Astrocyte of the cerebellum (primary cell): ENCODE data around the gene MTPN.

Experiments used
- DNase-seq: peaks from one replicate; pipeline ENCODE4 v3.0.0-alpha.2; 2011; ENCODE audit warnings: low read depth
- H3K4me3 ChIP-seq: 2 replicates; pipeline ENCODE4 v1.5.1; 2011; ENCODE audit warnings: mild to moderate bottlenecking, low read depth, low read length, moderate library complexity
- CTCF ChIP-seq: IDR thresholded peaks from 2 replicates; pipeline ENCODE4 v1.5.1; 2012; ENCODE audit warnings: low read length, low read depth, moderate library complexity, mild to moderate bottlenecking; ENCODE audit errors: missing control alignments
- in situ Hi-C: cut with HindIII; loops from 2 replicates; pipeline ENCODE4 v1.10.0; 2017; ENCODE audit warnings: low sequenced_read_pairs

The MTPN gene

GRCh38 chr7:135971366-135971725, 5.8 kb downstream of the MTPN start:
- in situ Hi-C loops: no loop called here
- DNase-seq: no peak
- H3K4me3 ChIP-seq: no peak overlapping the region
- no peak for TF ChIP-seq CTCF

- in situ Hi-C loops: no loop called here
- no peak for DNase-seq
- no peak overlapping the region for H3K4me3 ChIP-seq
- TF ChIP-seq CTCF: no peak
These were observed 6.3 kb downstream of the MTPN start for GRCh38 chr7:135970682-135971365.

- no peak for TF ChIP-seq CTCF
- no peak overlapping the region for H3K4me3 ChIP-seq
- no peak for DNase-seq
- in situ Hi-C loops: no loop called here
These were observed 7.1 kb downstream of the MTPN start for GRCh38 chr7:135970045-135970444.

GRCh38 chr7:135966341-135967043, 10.7 kb downstream of the MTPN start:
- in situ Hi-C loops: no loop called here
- DNase-seq: no peak
- TF ChIP-seq CTCF: no peak

GRCh38 chr7:135965602-135966001, 11.6 kb downstream of the MTPN start:
- TF ChIP-seq CTCF: no peak
- in situ Hi-C loops: no loop called here
- H3K4me3 ChIP-seq: no peak overlapping the region
- DNase-seq: no peak

More at GRCh38 chr7:135966341-135967043, 10.7 kb downstream of the MTPN start:
- H3K4me3 ChIP-seq: no peak overlapping the region

- no peak for TF ChIP-seq CTCF
- in situ Hi-C loops: no loop called here
- no peak overlapping the region for H3K4me3 ChIP-seq
- DNase-seq: no peak
These were observed 12.4 kb downstream of the MTPN start for GRCh38 chr7:135964791-135965190.
